ENCODE data around the gene ACOT11.

The ACOT11 gene

GRCh38 chr1:54580856-54581550 is 33.0 kb downstream of the ACOT11 start:
- ChIA-PET CTCF (no interaction called here), POLR2A (no interaction called here)
- no peak for DNase-seq (ENCODE audit: extremely low spot score)
- TF ChIP-seq FOXM1 (IDR thresholded peaks at IDR 0.05; ENCODE audit: borderline replicate concordance) (no peak), FOXA1 (IDR thresholded peaks at IDR 0.05) (no peak)

DNA sequence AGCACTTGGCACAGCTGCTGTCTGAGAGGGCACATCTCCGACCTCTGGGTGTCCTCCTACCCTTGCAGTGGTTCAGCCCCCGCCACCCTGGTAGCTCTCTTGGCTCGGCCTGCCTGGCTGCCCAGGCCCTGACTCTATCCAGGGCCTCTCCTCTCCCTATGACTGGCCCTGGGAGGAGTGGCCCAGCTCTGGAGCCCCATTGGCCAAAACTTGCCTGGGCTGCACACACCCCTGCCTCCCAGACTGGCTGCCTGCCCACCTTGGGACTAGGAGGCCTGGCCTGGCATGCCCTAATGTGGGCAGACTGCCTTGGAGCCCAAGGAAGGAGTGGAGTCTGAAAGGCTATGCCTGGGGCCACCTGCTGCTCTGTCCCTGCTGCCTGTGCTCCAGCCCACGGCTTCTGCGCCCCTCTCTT is 33.6 kb downstream of the ACOT11 start:
- no peak for DNase-seq (ENCODE audit: extremely low spot score)
- TF ChIP-seq FOXA1 (IDR thresholded peaks at IDR 0.05) (no peak), SP1 (IDR thresholded peaks at IDR 0.05) (no peak)
- ChIA-PET POLR2A (no interaction called here), CTCF (no interaction called here)

- TF ChIP-seq HDGF (IDR thresholded peaks at IDR 0.05; ENCODE audit: borderline replicate concordance) (no peak), L3MBTL2 (conservative IDR thresholded peaks at IDR 0.05) (no peak), SUZ12 (IDR thresholded peaks at IDR 0.05) (no peak), BHLHE40 (IDR thresholded peaks at IDR 0.05; ENCODE audit: borderline replicate concordance) (no peak), FOXA1 (IDR thresholded peaks at IDR 0.05) (no peak), ELF4 (IDR thresholded peaks at IDR 0.05) (no peak), SP1 (IDR thresholded peaks at IDR 0.05) (no peak), ARNT (IDR thresholded peaks at IDR 0.05) (no peak), FOXM1 (IDR thresholded peaks at IDR 0.05; ENCODE audit: borderline replicate concordance) (no peak), TARDBP (IDR thresholded peaks at IDR 0.05) (no peak), ZNF384 (IDR thresholded peaks at IDR 0.05) (no peak), NFRKB (IDR thresholded peaks at IDR 0.05) (no peak), CTBP1 (IDR thresholded peaks at IDR 0.05; ENCODE audit: borderline replicate concordance) (no peak), LEF1 (IDR thresholded peaks at IDR 0.05; ENCODE audit: borderline replicate concordance) (no peak), FOXK2 (IDR thresholded peaks at IDR 0.05) (no peak)
- TF ChIP-seq, protein P1, sequence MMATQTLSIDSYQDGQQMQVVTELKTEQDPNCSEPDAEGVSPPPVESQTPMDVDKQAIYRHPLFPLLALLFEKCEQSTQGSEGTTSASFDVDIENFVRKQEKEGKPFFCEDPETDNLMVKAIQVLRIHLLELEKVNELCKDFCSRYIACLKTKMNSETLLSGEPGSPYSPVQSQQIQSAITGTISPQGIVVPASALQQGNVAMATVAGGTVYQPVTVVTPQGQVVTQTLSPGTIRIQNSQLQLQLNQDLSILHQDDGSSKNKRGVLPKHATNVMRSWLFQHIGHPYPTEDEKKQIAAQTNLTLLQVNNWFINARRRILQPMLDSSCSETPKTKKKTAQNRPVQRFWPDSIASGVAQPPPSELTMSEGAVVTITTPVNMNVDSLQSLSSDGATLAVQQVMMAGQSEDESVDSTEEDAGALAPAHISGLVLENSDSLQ (IDR thresholded peaks at IDR 0.05) = no peak
- DNase-seq (ENCODE audit: extremely low spot score) = no peak
- ChIA-PET CTCF (no interaction called here), POLR2A (no interaction called here)
Measured at GRCh38 chr1:54582566-54583306, 34.7 kb downstream of the ACOT11 start.

GRCh38 chr1:54583307-54583686 is 35.3 kb downstream of the ACOT11 start:
- TF ChIP-seq FOXA1 (IDR thresholded peaks at IDR 0.05) (no peak), ZNF384 (IDR thresholded peaks at IDR 0.05) (no peak), NFRKB (IDR thresholded peaks at IDR 0.05) (no peak)
- CTCF ChIA-PET = no interaction called here
- POLR2A ChIA-PET = interaction anchor here (1.0 kb wide), 1 partner anchor 9 kb away, joined by 3 read pairs; no protein-coding TSS in a partner anchor
- no peak for DNase-seq (ENCODE audit: extremely low spot score)

GRCh38 chr1:54583871-54584270 is 35.8 kb downstream of the ACOT11 start:
- no peak for DNase-seq (ENCODE audit: extremely low spot score)
- TF ChIP-seq FOXK2 (IDR thresholded peaks at IDR 0.05) (no peak), HDGF (IDR thresholded peaks at IDR 0.05; ENCODE audit: borderline replicate concordance) (no peak), BHLHE40 (IDR thresholded peaks at IDR 0.05; ENCODE audit: borderline replicate concordance) (no peak), FOXM1 (IDR thresholded peaks at IDR 0.05; ENCODE audit: borderline replicate concordance) (no peak), SUZ12 (IDR thresholded peaks at IDR 0.05) (no peak), ZNF384 (IDR thresholded peaks at IDR 0.05) (no peak), FOXA1 (IDR thresholded peaks at IDR 0.05) (no peak), ARNT (IDR thresholded peaks at IDR 0.05) (no peak)
- TF ChIP-seq, protein P1 (IDR thresholded peaks at IDR 0.05) = no peak
- ChIA-PET CTCF (no interaction called here), POLR2A (interaction anchor here (1.0 kb wide), 1 partner anchor 9 kb away, joined by 3 read pairs; no protein-coding TSS in a partner anchor)

DNA sequence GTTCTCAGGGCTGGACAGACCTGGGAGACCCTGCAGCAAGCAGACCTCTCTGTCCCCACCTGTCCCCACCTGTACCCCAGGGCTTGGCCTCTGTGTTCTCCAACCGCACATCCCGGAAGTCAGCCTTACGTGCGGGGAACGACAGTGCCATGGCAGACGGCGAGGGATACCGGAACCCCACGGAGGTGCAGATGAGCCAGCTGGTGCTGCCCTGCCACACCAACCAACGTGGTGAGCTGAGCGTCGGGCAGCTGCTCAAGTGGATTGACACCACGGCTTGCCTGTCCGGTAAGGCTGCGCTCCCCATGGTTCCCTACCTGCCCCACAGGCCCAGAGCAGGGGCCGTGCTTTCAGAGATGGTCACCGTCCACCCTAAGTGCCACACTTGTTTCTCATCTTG is 36.5 kb downstream of the ACOT11 start:
- no peak for TF ChIP-seq FOXK2 (IDR thresholded peaks at IDR 0.05)
- no peak for TF ChIP-seq ELF4 (IDR thresholded peaks at IDR 0.05)
- no peak for TF ChIP-seq LEF1 (IDR thresholded peaks at IDR 0.05; ENCODE audit: borderline replicate concordance)
- no peak for TF ChIP-seq FOXM1 (IDR thresholded peaks at IDR 0.05; ENCODE audit: borderline replicate concordance)
- TF ChIP-seq NFRKB (IDR thresholded peaks at IDR 0.05) = no peak
- no peak for TF ChIP-seq BHLHE40 (IDR thresholded peaks at IDR 0.05; ENCODE audit: borderline replicate concordance)
- no peak for TF ChIP-seq ZNF384 (IDR thresholded peaks at IDR 0.05)
- TF ChIP-seq CTBP1 (IDR thresholded peaks at IDR 0.05; ENCODE audit: borderline replicate concordance) = no peak
- ChIA-PET POLR2A (no interaction called here), CTCF (no interaction called here)

DNA sequence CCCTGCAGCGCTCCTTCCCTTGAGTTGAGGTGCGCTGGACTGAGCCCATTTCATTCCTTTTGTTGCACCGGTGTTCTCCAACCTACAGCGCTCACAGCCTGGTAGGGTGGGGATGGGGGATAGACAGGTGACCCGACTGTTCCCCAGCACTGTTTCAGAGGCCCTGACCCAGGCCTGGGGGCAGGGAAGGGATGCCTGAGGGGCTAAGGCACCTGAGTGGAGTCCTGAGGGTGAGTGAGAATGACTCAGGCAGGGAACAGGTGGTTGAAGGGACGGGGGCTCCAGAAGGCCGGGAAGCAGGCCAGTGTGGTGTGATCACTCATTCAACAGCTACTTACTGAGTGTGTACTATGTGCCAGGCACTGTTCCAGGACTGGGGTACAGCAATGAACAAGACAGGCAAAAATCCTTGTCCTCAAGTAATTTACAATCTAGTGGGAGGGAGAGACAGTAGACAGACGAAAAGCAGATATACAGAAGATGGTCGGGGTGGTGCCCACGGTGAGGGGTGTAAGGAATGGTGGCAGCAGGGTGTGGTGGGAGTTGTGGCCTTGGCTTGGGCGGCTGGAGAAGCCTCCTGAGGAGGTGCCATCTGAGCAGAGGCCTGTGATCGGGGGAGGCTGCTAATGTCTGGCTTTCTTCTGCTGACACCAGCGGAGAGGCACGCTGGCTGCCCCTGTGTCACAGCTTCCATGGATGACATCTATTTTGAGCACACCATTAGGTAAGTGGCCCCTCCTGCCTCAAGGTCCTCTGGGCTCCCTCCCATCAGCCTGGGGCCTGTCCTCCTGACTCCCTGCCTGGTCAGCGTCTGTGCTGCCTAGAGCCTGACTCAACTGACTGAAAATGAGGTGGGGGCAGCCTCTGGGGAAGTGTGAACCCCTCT is 37.4 kb downstream of the ACOT11 start:
- DNase-seq (ENCODE audit: extremely low spot score) = no peak
- no peak for TF ChIP-seq FOXK2 (IDR thresholded peaks at IDR 0.05)
- no peak for TF ChIP-seq FOXA1 (IDR thresholded peaks at IDR 0.05)
- no peak for TF ChIP-seq BHLHE40 (IDR thresholded peaks at IDR 0.05; ENCODE audit: borderline replicate concordance)
- TF ChIP-seq FOXM1 (IDR thresholded peaks at IDR 0.05; ENCODE audit: borderline replicate concordance) = no peak
- TF ChIP-seq SP1 (IDR thresholded peaks at IDR 0.05) = no peak
- TF ChIP-seq CTBP1 (IDR thresholded peaks at IDR 0.05; ENCODE audit: borderline replicate concordance) = no peak
- TF ChIP-seq L3MBTL2 (conservative IDR thresholded peaks at IDR 0.05) = no peak
- TF ChIP-seq, protein P1 (IDR thresholded peaks at IDR 0.05) = no peak
- TF ChIP-seq ZNF384 (IDR thresholded peaks at IDR 0.05) = no peak
- no peak for TF ChIP-seq NFRKB (IDR thresholded peaks at IDR 0.05)
- no peak for TF ChIP-seq TARDBP (IDR thresholded peaks at IDR 0.05)
- no peak for TF ChIP-seq ARNT (IDR thresholded peaks at IDR 0.05)
- no peak for TF ChIP-seq ELF4 (IDR thresholded peaks at IDR 0.05)
- TF ChIP-seq SUZ12 (IDR thresholded peaks at IDR 0.05) = no peak
- TF ChIP-seq LEF1 (IDR thresholded peaks at IDR 0.05; ENCODE audit: borderline replicate concordance) = no peak
- no peak for TF ChIP-seq HDGF (IDR thresholded peaks at IDR 0.05; ENCODE audit: borderline replicate concordance)
- ChIA-PET CTCF (no interaction called here), POLR2A (no interaction called here)

More for the DNA sequence above, 36.5 kb downstream of the ACOT11 start:
- no peak for DNase-seq (ENCODE audit: extremely low spot score)

All from HEK293T (cell line).